K562 (cell line): Measurements from ENCODE around the gene CFAP69. TPM values are rescaled to one million over a fixed set of nuclear protein-coding genes. Genes with fewer than 3 reads are reported as not detected.

Source experiments
- CBFB ChIP-seq: sonication (generic); formaldehyde crosslinking; IDR thresholded peaks from 2 replicates; pipeline ENCODE4 v1.4.0; 2020; ENCODE audit warnings: mild to moderate bottlenecking, missing genetic modification reagents
- CREBBP ChIP-seq: IDR thresholded peaks from one replicate; pipeline ENCODE4 v1.6.1; 2012; ENCODE audit warnings: low read depth, mild to moderate bottlenecking, control low read depth, inconsistent platforms, low read length
- ETS1 ChIP-seq: conservative IDR thresholded peaks from 2 replicates; pipeline ENCODE4 v1.6.1; 2011; ENCODE audit warnings: low read depth, mild to moderate bottlenecking, low read length; ENCODE audit not compliant: control insufficient read depth
- GATA2 ChIP-seq: sonication (generic); formaldehyde crosslinking; IDR thresholded peaks from 2 replicates; pipeline ENCODE4 v1.4.0; 2020; ENCODE audit warnings: mild to moderate bottlenecking, missing genetic modification reagents
- HDGF ChIP-seq: fragments of 450-650 bp; IDR thresholded peaks from 2 replicates; pipeline ENCODE4 v1.6.1; 2016
- IRF1 ChIP-seq: sonication (generic); formaldehyde crosslinking; IDR thresholded peaks from 2 replicates; pipeline ENCODE4 v1.8.0; 2022; ENCODE audit warnings: missing genetic modification reagents, mild to moderate bottlenecking, borderline replicate concordance
- NFE2 ChIP-seq: IDR thresholded peaks from 2 replicates; pipeline ENCODE4 v1.6.1; 2014; ENCODE audit warnings: antibody characterized with exemption, low read depth
- RBM22 ChIP-seq: fragments of 200-400 bp; formaldehyde crosslinking; IDR thresholded peaks from 2 replicates; pipeline ENCODE4 v1.6.1; 2018; ENCODE audit warnings: low read length, low read depth; ENCODE audit not compliant: poor library complexity, severe bottlenecking
- TCF7L2 ChIP-seq: fragments of 150-350 bp; IDR thresholded peaks from 2 replicates; pipeline ENCODE4 v1.6.1; 2016; ENCODE audit warnings: low read depth, mild to moderate bottlenecking, low read length, moderate library complexity
- ZNF253 ChIP-seq: fragments of 250-450 bp; sonication (Bioruptor Pico); conservative IDR thresholded peaks from 2 replicates; pipeline ENCODE4 v1.6.1; 2021; ENCODE audit warnings: mild to moderate bottlenecking
- ZNF318 ChIP-seq, 2 experiments: fragments of 450-650 bp; IDR thresholded peaks; 2 replicates each; pipeline ENCODE4 v1.6.1; 2016; ENCODE audit warnings: mild to moderate bottlenecking in 2 of 2, borderline replicate concordance in 1 of 2, low read depth in 1 of 2, moderate library complexity in 1 of 2
- polyA plus RNA-seq, 8 experiments: library from polyadenylated mRNA; depleted of rRNA in 4 of 8; stranded (reverse) in 5 of 8; unstranded in 3 of 8; fragments of >200 nt; fragmentation: Nextera tagmentation in 2 of 8; fragmentation: Illumina TruSeq in 1 of 8; extraction: Ambion mirVana in 2 of 8; extraction: Trizol in 1 of 8; gene quantifications; 2 replicates each; pipeline versions ENCODE4 v1.2.1 to v1.2.3, GENCODE V29; 2011 to 2014; ENCODE audit warnings: inconsistent platforms in 1 of 8, missing spikeins in 1 of 8
- total RNA-seq, 7 experiments: library from RNA; depleted of rRNA in 6 of 7; stranded (reverse); fragments of >200 nt in 6 of 7; fragmentation: Illumina TruSeq in 2 of 7; extraction: Trizol in 2 of 7; gene quantifications; 2 replicates each; pipeline versions ENCODE4 v1.2.1 to v1.2.3, GENCODE V29; 2011 to 2021; ENCODE audit warnings: low replicate concordance in 1 of 7
- TF ChIP-seq, protein P1 (sequence below): sonication (generic); formaldehyde crosslinking; IDR thresholded peaks from 2 replicates; pipeline ENCODE4 v1.8.0; 2022; ENCODE audit warnings: mild to moderate bottlenecking, missing genetic modification reagents
- TF ChIP-seq, protein P2 (sequence below): fragments of 450-650 bp; IDR thresholded peaks from 2 replicates; pipeline ENCODE4 v1.6.1; 2016; ENCODE audit warnings: antibody characterized with exemption

Gene CFAP69
- total and polyA plus RNA-seq, 9 of the 15 experiments (the other 6 are each of a cell fraction or from before 2014, with no cell fraction given): 0.24 to 5.1 (median 1.7) TPM

GRCh38 chr7:90244909-90245851 lies at the start of gene CFAP69 (continued):
- TF ChIP-seq ZNF253 (CRISPR knock-in tag) (no peak), ZNF318 (IDR thresholded peaks at IDR 0.05; ENCODE audit: borderline replicate concordance in 1 of 2, low read depth in 1 of 2) (no peak), GATA2 (CRISPR knock-in tag) (no peak), NFE2 (no peak), CBFB (peak; percentile 49; the same call in 1 of the 2 replicates), ETS1 (0 out of 2 replicates have a peak, but pooled peaks have one; percentile 53), HDGF (no peak), IRF1 (CRISPR knock-in tag) (no peak), RBM22 (peak; percentile 83), CREBBP (no peak), TCF7L2 (no peak)
- TF ChIP-seq, protein P1, sequence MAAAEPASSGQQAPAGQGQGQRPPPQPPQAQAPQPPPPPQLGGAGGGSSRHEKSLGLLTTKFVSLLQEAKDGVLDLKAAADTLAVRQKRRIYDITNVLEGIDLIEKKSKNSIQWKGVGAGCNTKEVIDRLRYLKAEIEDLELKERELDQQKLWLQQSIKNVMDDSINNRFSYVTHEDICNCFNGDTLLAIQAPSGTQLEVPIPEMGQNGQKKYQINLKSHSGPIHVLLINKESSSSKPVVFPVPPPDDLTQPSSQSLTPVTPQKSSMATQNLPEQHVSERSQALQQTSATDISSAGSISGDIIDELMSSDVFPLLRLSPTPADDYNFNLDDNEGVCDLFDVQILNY (CRISPR knock-in tag): no peak; the same call in 1 of the 2 replicates
- TF ChIP-seq, protein P2, sequence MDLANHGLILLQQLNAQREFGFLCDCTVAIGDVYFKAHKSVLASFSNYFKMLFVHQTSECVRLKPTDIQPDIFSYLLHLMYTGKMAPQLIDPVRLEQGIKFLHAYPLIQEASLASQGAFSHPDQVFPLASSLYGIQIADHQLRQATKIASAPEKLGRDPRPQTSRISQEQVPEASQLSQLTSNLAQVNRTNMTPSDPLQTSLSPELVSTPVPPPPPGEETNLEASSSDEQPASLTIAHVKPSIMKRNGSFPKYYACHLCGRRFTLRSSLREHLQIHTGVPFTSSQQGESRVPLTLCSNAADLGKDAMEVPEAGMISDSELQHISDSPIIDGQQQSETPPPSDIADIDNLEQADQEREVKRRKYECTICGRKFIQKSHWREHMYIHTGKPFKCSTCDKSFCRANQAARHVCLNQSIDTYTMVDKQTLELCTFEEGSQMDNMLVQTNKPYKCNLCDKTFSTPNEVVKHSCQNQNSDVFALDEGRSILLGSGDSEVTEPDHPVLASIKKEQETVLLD: no peak
